HepG2 (cell line): Measurements from ENCODE around the gene NOTCH4. TPM values are rescaled to one million over a fixed set of nuclear protein-coding genes. Genes with fewer than 3 reads are reported as not detected.

ENCODE experiments used
- ARID3A ChIP-seq: IDR thresholded peaks from 2 replicates; pipeline ENCODE4 v1.6.1; 2012; ENCODE audit warnings: low read depth, low read length, improper control_type of control experiment
- ATF7 ChIP-seq, 2 experiments: fragments of 450-650 bp in 1 of 2; sonication (generic) in 1 of 2; formaldehyde crosslinking in 1 of 2; IDR thresholded peaks; 2 replicates each; pipeline versions ENCODE4 v1.4.0 to v1.6.1; 2016 to 2020; ENCODE audit warnings: antibody characterized with exemption in 1 of 2, mild to moderate bottlenecking in 1 of 2, missing genetic modification reagents in 1 of 2
- BORCS8-MEF2B ChIP-seq: sonication (generic); formaldehyde crosslinking; IDR thresholded peaks from 2 replicates; pipeline ENCODE4 v1.8.0; 2022; ENCODE audit warnings: mild to moderate bottlenecking, missing genetic modification reagents
- CEBPZ ChIP-seq: IDR thresholded peaks from 2 replicates; pipeline ENCODE4 v1.6.1; 2012; ENCODE audit warnings: low read length, improper control_type of control experiment
- E2F5 ChIP-seq: sonication (generic); formaldehyde crosslinking; conservative IDR thresholded peaks from 2 replicates; pipeline ENCODE4 v1.4.0; 2020; ENCODE audit warnings: missing genetic modification reagents
- POLR2A ChIP-seq, 2 experiments: IDR thresholded peaks; 2 replicates each; pipeline ENCODE4 v1.6.1; 2011; ENCODE audit warnings: low read depth in 2 of 2, low read length in 2 of 2, mild to moderate bottlenecking in 1 of 2, moderate library complexity in 1 of 2; ENCODE audit not compliant: insufficient read depth in 1 of 2
- RBM39 ChIP-seq: fragments of 200-400 bp; formaldehyde crosslinking; IDR thresholded peaks from one replicate; pipeline ENCODE4 v1.6.1; 2018; ENCODE audit warnings: antibody characterized with exemption, mild to moderate bottlenecking, low read depth, low read length; ENCODE audit not compliant: poor library complexity, severe bottlenecking
- ZBTB43 ChIP-seq: sonication (generic); formaldehyde crosslinking; conservative IDR thresholded peaks from 2 replicates; pipeline ENCODE4 v1.4.0; 2020; ENCODE audit warnings: missing genetic modification reagents
- ZKSCAN1 ChIP-seq: fragments of 150-350 bp; IDR thresholded peaks from 2 replicates; pipeline ENCODE4 v1.6.1; 2014; ENCODE audit warnings: low read length
- ZNF260 ChIP-seq: sonication (generic); formaldehyde crosslinking; IDR thresholded peaks from 2 replicates; pipeline ENCODE4 v1.4.0; 2020; ENCODE audit warnings: missing genetic modification reagents, low read depth, mild to moderate bottlenecking, borderline replicate concordance
- ZNF280D ChIP-seq: sonication (generic); formaldehyde crosslinking; IDR thresholded peaks from 2 replicates; pipeline ENCODE4 v1.5.1; 2020; ENCODE audit warnings: mild to moderate bottlenecking, missing genetic modification reagents
- ZNF3 ChIP-seq: IDR thresholded peaks from 2 replicates; pipeline ENCODE4 v1.7.0; 2017; ENCODE audit warnings: inconsistent platforms
- ZNF451 ChIP-seq: sonication (generic); formaldehyde crosslinking; IDR thresholded peaks from 2 replicates; pipeline ENCODE4 v1.5.0; 2020; ENCODE audit warnings: mild to moderate bottlenecking, missing genetic modification reagents
- ZNF468 ChIP-seq: sonication (generic); formaldehyde crosslinking; IDR thresholded peaks from 2 replicates; pipeline ENCODE4 v1.8.0; 2022; ENCODE audit warnings: mild to moderate bottlenecking, moderate library complexity, missing genetic modification reagents
- ZNF740 ChIP-seq: sonication (generic); formaldehyde crosslinking; IDR thresholded peaks from 2 replicates; pipeline ENCODE4 v1.4.0; 2020; ENCODE audit warnings: missing genetic modification reagents
- ZNF75D ChIP-seq: sonication (generic); formaldehyde crosslinking; IDR thresholded peaks from 2 replicates; pipeline ENCODE4 v1.8.1; 2023; ENCODE audit warnings: missing genetic modification reagents, mild to moderate bottlenecking, borderline replicate concordance
- polyA plus RNA-seq, 8 experiments: library from polyadenylated mRNA; depleted of rRNA in 3 of 8; stranded (reverse) in 7 of 8; unstranded in 1 of 8; fragments of >200 nt; fragmentation: Illumina TruSeq in 4 of 8; extraction: Trizol in 4 of 8; gene quantifications; 2 replicates each; pipeline versions ENCODE4 v1.2.1 to v1.2.3, GENCODE V29; 2011 to 2016; ENCODE audit warnings: low read depth in 4 of 8, missing spikeins in 1 of 8, mixed read lengths in 1 of 8; ENCODE audit not compliant: insufficient read depth in 1 of 8
- total RNA-seq, 5 experiments: library from RNA; depleted of rRNA; stranded (reverse); fragments of >200 nt; fragmentation: Illumina TruSeq; extraction: Trizol; gene quantifications; 2 replicates each; pipeline ENCODE4 v1.2.3, GENCODE V29; 2016; ENCODE audit warnings: low read depth in 1 of 5

NOTCH4 gene
- total and polyA plus RNA-seq, 2 of the 13 experiments (the other 11 are each of a cell fraction or from before 2014, with no cell fraction given): 0.51 to 0.83 TPM

GRCh38 chr6:32153564-32154513, 70.0 kb downstream of the NOTCH4 start, which contains the start of gene PPT2 (continued):
- TF ChIP-seq ZNF280D (CRISPR knock-in tag) (no peak), ZKSCAN1 (no peak), ZNF3 (CRISPR knock-in tag) (no peak), POLR2A (IDR thresholded peaks at IDR 0.05; ENCODE audit: insufficient read depth in 1 of 2, low read depth in 2 of 2, low read length in 2 of 2) (peak; percentile 68 to 74), ZNF468 (CRISPR knock-in tag) (no peak; the same call in 1 of the 2 replicates), E2F5 (CRISPR knock-in tag) (no peak), ZBTB43 (CRISPR knock-in tag) (no peak), BORCS8-MEF2B (peak; percentile 17; the same call in 1 of the 2 replicates), ZNF740 (CRISPR knock-in tag) (peak; percentile 75), CEBPZ (no peak), ARID3A (no peak), ZNF75D (CRISPR knock-in tag) (no peak), RBM39 (peak; percentile 72), ZNF260 (no peak), ZNF451 (CRISPR knock-in tag) (no peak), ATF7 (IDR thresholded peaks at IDR 0.05) (peak; percentile 46; the same call in 1 of the 2 replicates), ATF7 (CRISPR knock-in tag; IDR thresholded peaks at IDR 0.05) (peak; percentile 81)
